Caki2 (cell line): ENCODE measurements around the gene TMEM61. TPM values are rescaled to one million over a fixed set of nuclear protein-coding genes. Genes with fewer than 3 reads are reported as not detected.

ENCODE experiments used
- total RNA-seq: library from RNA; depleted of rRNA; stranded (reverse); fragments of >200 nt; shearing (Covaris generic); gene quantifications from 2 replicates; pipeline ENCODE4 v1.2.3, GENCODE V29; 2014; ENCODE audit warnings: low replicate concordance; rRNA removed

Gene TMEM61
- total RNA-seq, 1 experiment from 2014 or later = 2.2 TPM

Other genes starting within 250 kb of the TMEM61 start
- gene PARS2, start 216.1 kb upstream of the TMEM61 start, total RNA-seq = 11.1 and 12.0 TPM in 2 replicates
- not detected in 2 replicates for gene TTC22, start 179.3 kb upstream of the TMEM61 start, total RNA-seq
- gene DHCR24, start 93.4 kb upstream of the TMEM61 start, total RNA-seq = 275 and 305 TPM in 2 replicates
- not detected in 2 replicates for gene BSND, start 18.3 kb downstream of the TMEM61 start, total RNA-seq
- not detected in 2 replicates for gene PCSK9, start 58.9 kb downstream of the TMEM61 start, total RNA-seq
- 10.7 and 13.0 TPM in 2 replicates for gene USP24, start 234.7 kb downstream of the TMEM61 start, total RNA-seq